DMS53 treated with DMSO at 0.1 percent for 48 hours (cell line): ENCODE data around the gene PLD2.
"Not testable (repeated sequence)": the region's sequence is repeated elsewhere in the genome, so short reads cannot be mapped to it uniquely, and the experiment has no call there.

ENCODE experiments used
- DNase-seq: peaks from one replicate; lab custom pipeline; 2025; ENCODE audit not compliant: unreplicated experiment; lab: John Stamatoyannopoulos, UW

Gene PLD2

GRCh38 chr17:4832829-4833177 is 25.9 kb downstream of the PLD2 start:
- not testable (repeated sequence) for DNase-seq

DNA sequence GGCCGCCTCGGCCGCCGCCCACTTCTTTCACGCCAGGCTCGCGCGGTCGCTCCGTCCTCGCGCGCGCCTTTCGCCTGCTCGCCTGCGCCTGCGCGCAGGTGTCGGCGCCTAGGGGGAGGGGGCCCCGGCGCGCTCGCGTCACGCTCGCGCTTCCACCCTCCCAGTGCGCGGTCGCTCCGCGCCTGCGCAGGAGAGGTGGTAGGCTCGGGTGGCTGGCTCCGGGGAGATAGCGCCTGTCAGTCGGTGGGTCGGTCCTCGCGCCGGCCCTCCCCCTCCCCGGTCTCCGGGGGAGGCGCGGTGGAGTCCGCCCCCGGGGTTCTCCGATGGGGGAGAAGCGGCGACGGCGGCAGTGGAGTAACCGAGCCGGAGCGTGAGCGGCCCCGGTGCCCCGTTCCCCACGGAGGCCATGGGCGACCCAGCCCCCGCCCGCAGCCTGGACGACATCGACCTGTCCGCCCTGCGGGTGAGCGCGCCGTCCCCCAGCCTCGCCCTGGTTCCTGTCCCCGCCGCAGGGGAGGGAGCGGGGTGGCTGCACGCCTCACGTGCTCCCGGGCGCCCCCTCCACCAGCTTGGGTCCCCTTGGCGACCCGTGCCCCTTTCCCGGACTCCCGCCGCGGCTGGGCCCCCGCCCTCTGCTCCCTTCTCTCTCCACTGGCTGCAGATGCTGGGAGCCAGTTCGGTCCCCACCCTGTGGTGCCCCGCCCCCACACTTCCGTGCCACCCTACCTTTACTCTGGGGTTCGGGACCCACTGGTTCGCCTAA is 26.4 kb downstream of the PLD2 start, which contains the start of gene MINK1:
Gene MINK1, plus strand, starts transcription at position 163 of the 763 bp plus-strand sequence. Its CDS starts 244 bp downstream, at position 407.
- peak; percentile 78 for DNase-seq

GRCh38 chr17:4833941-4834680 is 27.2 kb downstream of the PLD2 start:
- DNase-seq = no peak

- no peak for DNase-seq
Measured at GRCh38 chr17:4834681-4835020, 27.7 kb downstream of the PLD2 start.

DNA sequence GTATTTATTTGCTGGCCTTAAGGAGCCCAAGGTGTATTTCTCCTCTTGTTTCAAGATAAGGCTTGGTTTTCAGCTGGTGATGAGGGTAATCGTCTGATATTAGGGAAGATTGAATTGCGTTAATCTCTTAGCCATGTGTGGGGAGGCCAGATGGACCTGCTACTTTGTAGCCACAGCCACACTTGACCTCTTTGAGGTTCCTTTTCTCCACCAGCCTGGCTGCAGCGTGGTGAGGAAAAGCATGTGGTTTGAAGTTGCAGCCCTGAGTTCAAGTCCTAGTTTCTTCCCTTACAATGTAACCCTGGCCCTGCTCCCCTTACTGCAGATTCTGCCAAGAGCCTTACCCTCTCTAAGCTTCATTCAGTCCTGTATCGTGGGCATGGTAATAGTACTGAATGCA is 29.3 kb downstream of the PLD2 start:
- DNase-seq = no peak

DNA sequence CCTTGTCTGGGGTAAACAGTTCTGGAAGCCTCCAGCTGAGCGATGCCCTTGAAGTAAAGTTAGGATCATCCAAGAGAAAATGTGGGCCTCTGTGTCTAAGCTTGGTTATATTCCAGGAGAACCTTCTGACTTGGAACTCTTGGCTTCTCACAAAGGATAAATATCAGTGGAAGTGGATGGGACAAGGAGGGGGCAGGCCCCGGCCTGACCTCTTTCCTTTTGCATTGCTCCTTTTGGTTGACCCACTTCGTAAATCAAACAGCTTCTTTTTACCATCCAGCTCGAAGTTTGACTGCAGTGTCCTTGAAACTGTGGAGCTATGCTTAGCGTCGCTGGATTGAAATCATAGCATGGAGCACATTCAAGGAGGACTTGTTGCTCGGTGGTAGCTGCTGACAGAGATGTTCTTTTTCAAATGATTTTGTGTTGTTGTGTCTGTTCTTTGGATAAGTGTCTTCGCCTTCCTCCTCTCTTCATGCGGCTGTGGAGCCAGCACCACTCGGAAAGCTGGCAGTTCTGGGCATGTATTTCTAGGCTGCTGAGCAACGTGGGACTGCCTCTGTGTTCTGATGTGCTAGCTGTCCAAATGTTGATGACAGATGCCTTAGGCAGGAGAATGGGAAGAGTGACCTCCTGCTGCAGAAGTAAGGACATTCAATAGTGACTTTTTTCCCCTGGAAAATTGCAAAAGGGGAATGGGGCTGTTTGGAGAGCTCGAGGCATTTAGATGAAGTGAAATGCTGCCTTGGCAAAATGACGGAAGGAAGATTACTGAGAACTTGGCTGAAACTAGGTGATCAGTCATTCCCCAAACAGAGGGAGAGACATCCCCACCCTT is 30.7 kb downstream of the PLD2 start:
- DNase-seq = no peak

DNA sequence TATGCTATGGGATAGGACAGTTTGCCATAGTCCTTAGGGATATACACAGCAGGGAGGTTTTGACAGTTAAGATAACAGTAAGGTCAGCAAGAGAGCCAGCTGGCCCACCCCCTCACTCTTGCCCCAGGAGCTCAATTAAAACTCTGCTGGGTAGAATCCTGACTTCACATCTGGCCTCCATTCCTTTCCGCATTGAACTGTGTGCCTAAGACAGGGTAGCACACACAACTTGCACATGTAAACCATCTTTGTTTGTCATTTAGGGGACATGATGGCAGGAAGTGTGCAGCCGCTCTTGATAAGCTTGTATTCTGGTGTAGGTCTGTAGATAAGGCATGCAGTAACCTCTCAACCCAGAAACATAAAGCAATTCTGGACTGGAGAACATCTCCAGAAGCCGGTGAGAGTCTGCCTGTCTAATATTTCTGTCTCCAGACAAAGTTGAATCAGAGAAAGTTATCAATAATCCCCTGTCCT is 31.4 kb downstream of the PLD2 start:
- no peak for DNase-seq

GRCh38 chr17:4839221-4839620 is 32.3 kb downstream of the PLD2 start:
- DNase-seq = no peak

- DNase-seq = no peak
Measured at GRCh38 chr17:4839965-4840892, 33.3 kb downstream of the PLD2 start.

GRCh38 chr17:4840893-4841242 is 33.9 kb downstream of the PLD2 start:
- DNase-seq = no peak

- no peak for DNase-seq
Measured at GRCh38 chr17:4842376-4842775, 35.4 kb downstream of the PLD2 start.

- DNase-seq = no peak
Measured at GRCh38 chr17:4843321-4844000, 36.5 kb downstream of the PLD2 start.

- DNase-seq = no peak
Measured at GRCh38 chr17:4845118-4845517, 38.2 kb downstream of the PLD2 start.

- DNase-seq = no peak
Measured at GRCh38 chr17:4846635-4847390, 39.9 kb downstream of the PLD2 start.

DNA sequence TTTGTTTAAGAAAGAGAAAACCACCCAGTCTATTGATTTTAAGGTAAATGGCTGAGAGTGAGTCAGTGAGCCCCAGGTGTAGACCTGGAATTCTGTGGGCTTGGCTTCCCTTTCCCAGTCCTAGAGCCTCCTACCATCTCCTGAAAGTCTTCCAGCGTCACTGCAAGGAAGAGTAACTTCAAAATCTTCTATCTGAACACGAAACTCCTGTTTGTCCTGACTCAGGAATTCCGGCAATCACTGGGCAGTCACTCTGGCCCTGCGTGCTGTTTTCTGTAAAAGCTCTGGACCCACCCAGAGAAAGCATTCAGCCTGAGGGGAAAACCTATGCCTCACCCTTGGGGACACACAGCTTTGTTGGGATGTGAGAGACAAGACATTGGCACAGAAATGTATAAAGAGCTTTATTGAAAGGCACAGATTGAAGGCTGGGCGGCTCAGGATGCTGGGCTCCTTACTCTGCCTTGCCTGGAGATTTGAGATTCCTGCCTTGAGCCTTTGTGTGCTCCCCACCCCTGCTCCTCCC is 42.1 kb downstream of the PLD2 start:
- DNase-seq = no peak

- DNase-seq = no peak
Measured at GRCh38 chr17:4850246-4850645, 43.3 kb downstream of the PLD2 start.

DNA sequence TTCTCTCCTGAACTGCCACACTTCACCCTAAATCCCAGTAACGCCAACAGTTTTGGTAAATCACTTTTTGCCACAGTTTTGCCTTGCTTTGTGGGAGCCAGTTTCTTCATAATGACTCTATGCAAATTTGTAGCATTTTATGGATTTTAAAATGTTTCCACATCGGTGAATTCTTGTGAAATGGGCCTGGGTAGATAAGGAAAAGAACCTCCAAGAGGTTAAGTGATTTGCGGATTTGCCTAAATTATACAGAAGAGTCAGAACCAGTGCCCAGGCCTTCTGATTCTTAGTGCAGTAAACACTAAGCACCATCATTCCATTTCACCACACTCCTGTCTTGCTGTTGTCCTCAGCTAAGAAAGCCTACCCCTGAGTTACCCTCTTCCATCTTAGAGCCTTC is 44.1 kb downstream of the PLD2 start:
- DNase-seq = no peak

GRCh38 chr17:4852567-4853207 is 45.7 kb downstream of the PLD2 start:
- DNase-seq = no peak
